ENCODE results near the gene PNKP. TPM values are rescaled to one million over a fixed set of nuclear protein-coding genes. Genes with fewer than 3 reads are reported as not detected.

Gene PNKP
- total RNA-seq, 4 donors from 2014 or later, result 33.3 to 42.3 (median 36.3) TPM

DNA sequence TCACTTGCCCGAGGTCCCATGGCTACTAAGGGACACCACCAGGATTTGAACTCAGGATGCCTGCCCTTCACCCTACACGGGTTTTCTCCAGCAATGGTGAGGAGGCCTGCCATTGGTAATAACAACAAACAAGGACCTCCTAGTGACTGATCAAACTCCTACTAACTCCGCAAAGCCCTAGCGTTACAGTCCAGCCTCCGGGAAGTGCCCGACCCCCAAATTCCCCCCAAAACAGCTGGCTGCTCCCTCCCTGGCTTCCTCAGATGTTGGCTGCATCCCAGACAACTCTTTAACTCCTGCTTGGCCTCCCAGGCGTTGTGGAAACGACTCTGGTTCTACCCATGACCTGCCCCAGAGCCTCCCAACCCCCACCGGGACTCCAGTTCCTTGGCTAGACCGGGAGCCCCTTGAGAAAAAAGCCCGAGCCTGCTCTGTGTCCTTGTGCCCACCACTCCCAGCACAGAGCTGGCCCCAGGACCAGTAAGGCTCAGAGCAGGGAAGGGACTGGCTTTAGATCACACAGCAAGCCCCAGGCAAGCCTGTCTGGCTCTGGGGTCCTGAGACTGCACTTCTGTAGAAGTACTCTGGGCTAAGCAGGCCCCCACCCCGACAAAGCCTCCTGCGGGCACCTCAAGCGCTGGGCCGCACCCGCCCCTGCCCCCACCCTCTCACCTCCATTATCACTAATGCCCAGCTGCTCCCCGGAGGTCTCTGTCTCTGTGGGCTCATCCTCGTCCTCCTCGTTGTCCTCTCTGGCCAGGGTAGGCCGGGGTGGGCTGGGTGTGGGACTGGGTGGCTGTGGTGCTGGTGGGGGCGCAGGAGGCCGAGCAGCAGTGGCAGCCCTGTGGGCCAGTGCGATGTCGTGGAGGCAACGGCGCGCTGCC lies 5.1 kb upstream of the PNKP start:
- Histone ChIP-seq H3K27ac (no peak overlapping the region), H3K36me3 (peaks cover 0 to 40% (median 3%) of the 10 kb centered on the region in 3 donors), H3K4me3 (no peak overlapping the region), H3K4me1 (peaks cover 26 to 68% (median 40%) of the 10 kb centered on the region in 3 donors), H3K27me3 (no peaks in the 10 kb centered on the region), H3K9me3 (no peaks in the 10 kb centered on the region)
- no peak for TF ChIP-seq CTCF (IDR thresholded peaks at IDR 0.05)
- TF ChIP-seq POLR2A (IDR thresholded peaks at IDR 0.05), result no peak
- no peak for DNase-seq
- intact Hi-C loops (cut with DNase I), result loop anchor here (10.0 kb wide), 1 partner anchor 58 kb away; the partner anchor contains the start of genes FUZ and MED25
- 78 to 84% methylated on average over 10 to 12 of the region's 27 CpGs for WGBS, 2 donors

DNA sequence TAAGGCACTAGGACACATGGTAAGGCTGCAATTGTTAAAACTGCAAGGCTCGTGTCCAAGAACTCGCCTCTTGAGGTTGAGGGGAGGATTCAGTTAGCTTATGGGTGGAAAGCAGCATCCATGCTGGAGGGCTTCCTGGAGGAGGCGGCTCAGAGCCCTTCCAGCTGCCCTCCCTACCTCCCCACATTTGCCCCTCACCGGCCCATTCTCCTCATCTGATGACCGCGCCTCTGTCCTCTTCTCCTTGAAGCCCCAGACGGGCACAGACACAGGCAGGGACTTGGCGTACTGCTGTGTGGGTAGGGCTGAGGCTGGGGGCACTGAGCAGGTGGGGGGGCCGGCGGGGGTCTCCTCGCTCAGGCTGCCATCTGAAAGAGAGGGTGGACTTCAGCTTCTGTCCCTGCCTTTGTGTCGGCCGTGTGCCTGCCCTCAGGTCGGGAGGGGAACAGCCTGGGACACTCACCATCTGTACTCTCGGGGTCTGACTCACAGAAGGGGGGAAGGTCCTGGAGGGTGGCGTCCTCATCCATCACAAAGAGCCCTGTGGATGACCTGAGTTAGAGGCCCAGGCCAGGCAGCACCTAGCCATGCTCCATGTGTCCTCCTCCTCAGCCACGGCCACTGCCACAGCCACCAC lies 4.1 kb upstream of the PNKP start:
- TF ChIP-seq CTCF (IDR thresholded peaks at IDR 0.05), result no peak
- no peak for TF ChIP-seq POLR2A (IDR thresholded peaks at IDR 0.05)
- intact Hi-C loops (cut with DNase I), result loop anchor here (10.0 kb wide), 1 partner anchor 57 kb away; the partner anchor contains the start of genes FUZ and MED25
- Histone ChIP-seq H3K36me3 (peaks cover 0 to 40% (median 3%) of the 10 kb centered on the region in 3 donors), H3K4me1 (peaks cover 30 to 75% (median 43%) of the 10 kb centered on the region in 3 donors), H3K4me3 (no peak overlapping the region), H3K9me3 (no peaks in the 10 kb centered on the region), H3K27me3 (no peaks in the 10 kb centered on the region), H3K27ac (peak overlapping the region in 1 of 4 donors; percentile 7)
- 95 to 96% methylated on average over 7 to 8 of the region's 17 CpGs for WGBS, 2 donors
- DNase-seq, result no peak

- TF ChIP-seq CTCF (IDR thresholded peaks at IDR 0.05), result no peak
- TF ChIP-seq POLR2A (IDR thresholded peaks at IDR 0.05), result no peak
- 75 to 94% methylated on average over 7 to 9 of the region's 15 CpGs for WGBS, 2 donors
- Histone ChIP-seq H3K36me3 (peaks cover 0 to 40% (median 3%) of the 10 kb centered on the region in 3 donors), H3K27ac (peak overlapping the region; percentile 91 to 92 (median 92)), H3K4me1 (peaks cover 34 to 79% (median 50%) of the 10 kb centered on the region in 3 donors), H3K27me3 (no peaks in the 10 kb centered on the region), H3K4me3 (peak overlapping the region; percentile 47 to 74 (median 60)), H3K9me3 (no peaks in the 10 kb centered on the region)
- intact Hi-C loops (cut with DNase I), result loop anchor here (10.0 kb wide), 1 partner anchor 56 kb away; the partner anchor contains the start of genes FUZ and MED25
- DNase-seq, result no peak
Observed at GRCh38 chr19:49870309-49870901, 3.0 kb upstream of the PNKP start.

- Histone ChIP-seq H3K4me1 (peaks cover 28 to 79% (median 46%) of the 10 kb centered on the region in 3 donors), H3K36me3 (peaks cover 0 to 44% (median 4%) of the 10 kb centered on the region in 3 donors), H3K9me3 (no peaks in the 10 kb centered on the region), H3K27me3 (no peaks in the 10 kb centered on the region), H3K27ac (peak overlapping the region; percentile 91 to 97 (median 92)), H3K4me3 (peak overlapping the region; percentile 47 to 74 (median 60))
- TF ChIP-seq POLR2A (IDR thresholded peaks at IDR 0.05), result peak in 3 of 4 donors; percentile 30 to 89 (median 33)
- peak in 3 of 6 experiments; percentile 4 to 26 (median 12) for TF ChIP-seq CTCF (IDR thresholded peaks at IDR 0.05)
- WGBS, 2 donors, result 0% methylated on average over 21 to 30 of the region's 67 CpGs
- intact Hi-C loops (cut with DNase I), result loop anchor here (10.0 kb wide), 1 partner anchor 55 kb away; the partner anchor contains the start of genes FUZ and MED25
- peak; percentile 76 for DNase-seq
Observed at GRCh38 chr19:49869484-49870308, 2.3 kb upstream of the PNKP start.

All from esophagus squamous epithelium (tissue), 5 donors.